Tongue (tissue), 2 donors: ENCODE results near the gene GRK2. TPM values are rescaled to one million over a fixed set of nuclear protein-coding genes. Genes with fewer than 3 reads are reported as not detected.
"Not testable (repeated sequence)": the region's sequence is repeated elsewhere in the genome, so short reads cannot be mapped to it uniquely, and the experiment has no call there.

Source experiments
- DNase-seq: peaks from one replicate; pipeline ENCODE4 v3.0.0-alpha.2; 2015
- total RNA-seq: library from RNA; depleted of rRNA; stranded (reverse); fragments of >200 nt; gene quantifications from one replicate; pipeline ENCODE4 v1.2.3, GENCODE V29; 2014

GRK2 gene
- total RNA-seq, 1 donor from 2014 or later = 47.8 TPM

- no peak for DNase-seq
These were observed 46.1 kb downstream of the GRK2 start for GRCh38 chr11:67312187-67313021.

DNA sequence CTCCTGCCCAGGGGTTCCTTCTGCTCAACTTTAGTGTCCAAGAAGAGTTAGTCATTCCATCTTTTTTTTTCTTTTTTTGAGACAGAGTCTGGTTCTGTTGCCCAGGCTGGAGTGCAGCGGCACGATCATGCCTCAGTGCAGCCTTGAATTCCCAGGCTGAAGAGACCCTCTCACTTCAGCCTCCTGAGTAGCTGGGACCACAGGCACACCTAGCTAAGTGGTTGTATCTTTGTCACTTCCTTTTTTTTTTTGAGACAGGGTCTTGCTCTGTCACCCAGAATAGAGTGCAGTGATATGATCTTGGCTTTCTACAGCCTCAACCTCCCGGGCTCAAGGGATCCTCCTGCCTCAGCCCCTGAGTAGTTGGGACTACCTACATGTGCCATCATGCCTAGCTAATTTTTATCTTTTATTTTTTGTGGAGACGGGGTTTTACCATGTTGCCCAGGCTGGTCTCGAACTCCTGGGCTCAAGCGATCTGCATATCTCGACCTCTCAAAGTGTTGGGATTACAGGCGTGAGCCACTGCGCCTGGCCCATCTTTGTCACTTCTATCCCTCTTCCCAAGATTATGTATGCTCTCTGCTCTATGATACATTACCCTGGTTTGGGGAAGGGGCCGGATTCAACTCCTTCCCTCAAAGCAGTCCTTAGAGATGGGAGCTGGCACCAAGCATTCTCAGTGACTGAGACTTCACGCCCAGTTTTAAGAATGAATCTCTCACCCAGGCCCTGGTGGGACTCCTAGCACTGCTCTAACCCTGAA is 47.0 kb downstream of the GRK2 start:
- DNase-seq = no peak

- DNase-seq = no peak
These were observed 47.9 kb downstream of the GRK2 start for GRCh38 chr11:67314218-67314617.

GRCh38 chr11:67315325-67315909 is 49.1 kb downstream of the GRK2 start:
- no peak for DNase-seq

- DNase-seq = no peak
These were observed 50.6 kb downstream of the GRK2 start for GRCh38 chr11:67316882-67317204.

GRCh38 chr11:67317205-67317887 is 51.1 kb downstream of the GRK2 start:
- DNase-seq = peak; percentile 99

DNA sequence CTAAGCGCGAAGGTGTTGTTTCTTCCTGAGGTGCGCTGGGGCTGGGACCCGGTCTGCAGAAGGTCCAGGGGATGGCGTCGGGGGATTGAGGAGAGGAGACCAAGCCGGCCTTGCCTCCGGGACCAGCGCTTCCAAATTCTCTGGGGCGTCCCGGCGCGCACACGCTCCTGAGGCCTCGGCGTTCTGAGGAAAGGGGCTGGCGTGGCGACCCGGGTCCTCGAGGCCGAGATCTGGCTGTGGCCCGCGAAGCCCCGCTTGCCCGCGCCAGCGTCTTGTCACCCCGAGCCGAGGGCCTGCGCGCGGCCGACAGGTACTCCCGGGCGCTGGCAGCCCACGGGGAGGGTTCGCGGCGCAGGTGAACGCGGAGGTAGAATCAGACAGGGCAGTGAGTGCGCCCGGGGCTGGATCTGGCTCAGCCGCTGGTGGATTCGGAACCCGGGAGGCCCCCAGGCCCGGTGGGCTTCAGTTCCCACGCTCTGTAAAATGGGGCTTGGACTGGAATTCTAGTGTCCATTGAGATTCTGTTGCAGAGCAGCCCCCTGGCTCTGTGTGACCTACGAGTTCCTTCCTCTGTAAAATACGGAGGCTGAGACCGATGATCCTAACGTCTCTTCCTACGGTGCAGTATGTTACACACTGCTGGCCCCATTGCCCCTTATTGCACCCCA is 51.7 kb downstream of the GRK2 start:
- no peak for DNase-seq

DNA sequence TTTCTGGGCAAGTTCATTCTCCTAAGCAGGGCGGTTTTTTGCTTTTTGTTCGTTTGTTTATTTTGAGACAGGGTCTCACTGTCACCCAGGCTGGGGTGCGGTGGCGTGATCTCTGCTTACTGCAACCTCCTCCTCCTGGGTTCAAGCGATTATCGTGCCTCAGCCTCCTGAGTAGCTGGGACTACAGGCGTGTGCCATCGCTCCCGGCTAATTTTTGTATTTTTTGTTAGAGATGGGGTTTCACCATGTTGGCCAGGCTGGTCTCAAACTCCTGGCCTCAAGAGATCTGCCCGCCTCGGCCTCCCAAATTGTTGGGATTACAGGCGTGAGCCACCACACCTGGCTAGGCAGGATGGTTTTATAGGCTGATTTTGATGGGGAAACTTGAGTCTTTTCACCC is 52.6 kb downstream of the GRK2 start:
- not testable (repeated sequence) for DNase-seq

- DNase-seq = no peak
These were observed 53.7 kb downstream of the GRK2 start for GRCh38 chr11:67320011-67320410.

- DNase-seq = no peak
These were observed 54.4 kb downstream of the GRK2 start for GRCh38 chr11:67320691-67321090.

GRCh38 chr11:67321313-67321871 is 55.1 kb downstream of the GRK2 start:
- no peak for DNase-seq

- DNase-seq = no peak
These were observed 55.8 kb downstream of the GRK2 start for GRCh38 chr11:67322049-67322448.

DNA sequence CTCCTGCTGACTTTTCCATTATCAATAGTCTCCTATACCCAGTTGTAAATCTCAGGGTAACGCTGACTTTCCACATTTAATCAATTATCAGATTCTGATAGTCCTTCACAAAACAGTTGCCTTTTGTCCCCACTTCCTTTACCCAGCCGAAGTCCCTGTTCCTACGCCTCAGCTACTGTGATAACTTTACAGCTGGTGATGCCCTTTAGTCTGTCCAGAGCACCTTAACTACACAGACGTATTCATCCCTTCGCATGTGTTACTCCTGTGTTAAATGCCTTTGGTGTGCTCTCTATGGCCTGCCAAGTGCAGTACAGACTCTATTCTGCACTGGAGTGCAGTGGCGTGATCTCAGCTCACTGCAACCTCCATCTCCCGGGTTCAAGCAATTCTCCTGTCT is 57.3 kb downstream of the GRK2 start:
- no peak for DNase-seq

DNA sequence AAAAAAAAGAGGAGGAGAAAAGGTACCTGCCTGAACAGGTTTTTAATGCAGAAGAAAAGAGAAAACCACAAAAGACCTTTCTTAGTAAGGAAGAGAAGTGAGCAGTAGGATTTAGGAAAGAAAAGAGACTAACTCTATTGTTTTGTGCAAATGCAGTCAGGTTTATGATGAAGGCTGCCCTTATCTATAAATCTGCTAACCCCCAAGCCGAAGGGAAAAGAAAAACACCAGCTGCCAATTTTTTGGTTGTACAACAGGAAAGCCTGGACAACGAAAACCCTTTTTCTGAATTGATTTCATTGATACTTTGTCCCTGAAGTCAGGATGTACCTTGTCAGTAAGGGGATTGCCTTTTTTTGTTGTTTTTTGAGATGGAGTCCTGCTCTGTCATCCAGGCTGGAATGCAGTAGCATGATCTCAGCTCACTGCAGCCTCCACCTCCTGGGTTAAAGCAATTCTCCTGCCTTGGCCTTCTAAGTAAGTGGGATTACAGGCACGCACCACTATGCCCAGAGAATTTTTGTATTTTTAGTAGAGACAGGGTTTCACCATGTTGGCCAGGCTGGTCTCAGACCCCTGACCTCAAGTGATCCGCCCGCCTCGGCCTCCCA is 65.9 kb downstream of the GRK2 start:
- no peak for DNase-seq

Other genes starting within 250 kb of the GRK2 start
- 0.41 TPM for gene SYT12, start 243.3 kb upstream of the GRK2 start, total RNA-seq
- gene RHOD, start 209.6 kb upstream of the GRK2 start, total RNA-seq = 14.4 TPM
- 84.7 TPM for gene KDM2A, start 147.2 kb upstream of the GRK2 start, total RNA-seq
- 36.9 TPM for gene ANKRD13D, start 22.8 kb downstream of the GRK2 start, total RNA-seq
- 35.6 TPM for gene SSH3, start 37.1 kb downstream of the GRK2 start, total RNA-seq
- gene POLD4, start 87.1 kb downstream of the GRK2 start, total RNA-seq = 20.1 TPM
- 5.3 TPM for gene CLCF1, start 107.1 kb downstream of the GRK2 start, total RNA-seq
- 13.3 TPM for gene RAD9A, start 125.5 kb downstream of the GRK2 start, total RNA-seq
- 121 TPM for gene PPP1CA, start 135.4 kb downstream of the GRK2 start, total RNA-seq
- gene TBC1D10C, start 137.6 kb downstream of the GRK2 start, total RNA-seq = 1.0 TPM
- gene CARNS1, start 149.2 kb downstream of the GRK2 start, total RNA-seq = 39.0 TPM
- gene RPS6KB2, start 162.0 kb downstream of the GRK2 start, total RNA-seq = 65.2 TPM
- 1.2 TPM for gene PTPRCAP, start 171.2 kb downstream of the GRK2 start, total RNA-seq
- gene CORO1B, start 177.0 kb downstream of the GRK2 start, total RNA-seq = 45.0 TPM
- not detected for gene GPR152, start 186.3 kb downstream of the GRK2 start, total RNA-seq
- 1.1 TPM for gene CABP4, start 188.9 kb downstream of the GRK2 start, total RNA-seq
- 83.5 TPM for gene TMEM134, start 202.8 kb downstream of the GRK2 start, total RNA-seq
- 42.2 TPM for gene AIP, start 216.6 kb downstream of the GRK2 start, total RNA-seq
- gene PITPNM1, start 238.9 kb downstream of the GRK2 start, total RNA-seq = 17.1 TPM
- gene CDK2AP2, start 241.7 kb downstream of the GRK2 start, total RNA-seq = 10.3 TPM